A172 (cell line): Measurements from ENCODE around the gene B4GALT3. TPM values are rescaled to one million over a fixed set of nuclear protein-coding genes. Genes with fewer than 3 reads are reported as not detected.

ENCODE experiments used
- DNase-seq: peaks from one replicate; pipeline ENCODE4 v3.0.0-alpha.2; 2015; ENCODE audit warnings: low spot score
- total RNA-seq: library from RNA; depleted of rRNA; stranded (reverse); fragments of >200 nt; shearing (Covaris generic); gene quantifications from 2 replicates; pipeline ENCODE4 v1.2.3, GENCODE V29; 2014; rRNA removed

The B4GALT3 gene
- total RNA-seq, 1 experiment from 2014 or later = 61.1 TPM

- DNase-seq = no peak
Measured at GRCh38 chr1:161128591-161129420, 48.5 kb downstream of the B4GALT3 start.

- no peak for DNase-seq
Measured at GRCh38 chr1:161127649-161128048, 49.7 kb downstream of the B4GALT3 start.

GRCh38 chr1:161122967-161123366, 54.3 kb downstream of the B4GALT3 start:
- DNase-seq = no peak

GRCh38 chr1:161121834-161122233, 55.5 kb downstream of the B4GALT3 start:
- DNase-seq = no peak

Other genes with a start within 250 kb of the B4GALT3 start
- gene ITLN2, start 222.7 kb downstream of the B4GALT3 start, total RNA-seq = not detected in 2 replicates
- gene F11R, start 156.4 kb downstream of the B4GALT3 start, total RNA-seq = 7.3 and 9.2 TPM in 2 replicates
- gene TSTD1, start 138.5 kb downstream of the B4GALT3 start, total RNA-seq = not detected in 2 replicates
- gene USF1, start 131.5 kb downstream of the B4GALT3 start, total RNA-seq = 79.9 and 107 TPM in 2 replicates
- 0.07 and 0.38 TPM in 2 replicates for gene ARHGAP30, start 107.6 kb downstream of the B4GALT3 start, total RNA-seq
- 1.6 and 2.2 TPM in 2 replicates for gene NECTIN4, start 87.9 kb downstream of the B4GALT3 start, total RNA-seq
- gene KLHDC9, start 79.1 kb downstream of the B4GALT3 start, total RNA-seq = 3.8 and 4.0 TPM in 2 replicates
- gene PFDN2, start 59.5 kb downstream of the B4GALT3 start, total RNA-seq = 197 and 218 TPM in 2 replicates
- gene NIT1, start 59.4 kb downstream of the B4GALT3 start, total RNA-seq = 26.8 and 27.8 TPM in 2 replicates
- gene DEDD, start 44.8 kb downstream of the B4GALT3 start, total RNA-seq = 37.8 and 40.1 TPM in 2 replicates
- 95.7 and 128 TPM in 2 replicates for gene UFC1, start 23.5 kb downstream of the B4GALT3 start, total RNA-seq
- gene USP21, start 18.0 kb downstream of the B4GALT3 start, total RNA-seq = 5.2 and 5.7 TPM in 2 replicates
- 37.1 and 39.9 TPM in 2 replicates for gene PPOX, start 11.1 kb downstream of the B4GALT3 start, total RNA-seq
- gene ADAMTS4, start 21.5 kb upstream of the B4GALT3 start, total RNA-seq = not detected in 2 replicates
- gene NDUFS2, start 24.9 kb upstream of the B4GALT3 start, total RNA-seq = 179 and 197 TPM in 2 replicates
- gene FCER1G, start 37.8 kb upstream of the B4GALT3 start, total RNA-seq = not detected in 2 replicates
- gene APOA2, start 46.1 kb upstream of the B4GALT3 start, total RNA-seq = not detected in 2 replicates
- gene TOMM40L, start 48.6 kb upstream of the B4GALT3 start, total RNA-seq = 16.1 and 16.8 TPM in 2 replicates
- 0.50 TPM in 1 of 2 replicates, not detected in the other for gene NR1I3, start 60.7 kb upstream of the B4GALT3 start, total RNA-seq
- gene PCP4L1, start 81.2 kb upstream of the B4GALT3 start, total RNA-seq = not detected in 2 replicates
- gene MPZ, start 132.5 kb upstream of the B4GALT3 start, total RNA-seq = 0.21 and 4.8 TPM in 2 replicates
- gene SDHC, start 136.9 kb upstream of the B4GALT3 start, total RNA-seq = 32.8 and 48.8 TPM in 2 replicates
- not detected in 2 replicates for gene CFAP126, start 190.4 kb upstream of the B4GALT3 start, total RNA-seq